ENCODE results near the gene DIP2B.

- TF ChIP-seq CTCF (conservative IDR thresholded peaks at IDR 0.05 in 1 of 2, IDR thresholded peaks at IDR 0.05 in 1 of 2; ENCODE audit: extremely low read depth in 1 of 2, insufficient read depth in 1 of 2, low read depth in 1 of 2, low read length in 2 of 2): no peak
- TF ChIP-seq EZH2 (IDR thresholded peaks at IDR 0.05; ENCODE audit: borderline replicate concordance, low read length): no peak
Observed at GRCh38 chr12:50655374-50655921, 150.7 kb downstream of the DIP2B start.
